ENCODE data around the gene ZNF697. TPM values are rescaled to one million over a fixed set of nuclear protein-coding genes. Genes with fewer than 3 reads are reported as not detected.
"Not testable (repeated sequence)": the region's sequence is repeated elsewhere in the genome, so short reads cannot be mapped to it uniquely, and the experiment has no call there.

Gene ZNF697
- total RNA-seq: 11.0 TPM
- long read RNA-seq, partial matches to known transcripts: 0 of 1 reads
- long read RNA-seq, other reads (novel, unspliced or antisense): 1 of 1 reads

GRCh38 chr1:119647734-119648619 lies at the start of gene ZNF697:
Gene ZNF697, minus strand, starts transcription at chr1:119648266. Its CDS starts 22,166 bp downstream, at chr1:119626100.
- DNase-seq (ENCODE audit: low spot score): peak; percentile 98

DNA sequence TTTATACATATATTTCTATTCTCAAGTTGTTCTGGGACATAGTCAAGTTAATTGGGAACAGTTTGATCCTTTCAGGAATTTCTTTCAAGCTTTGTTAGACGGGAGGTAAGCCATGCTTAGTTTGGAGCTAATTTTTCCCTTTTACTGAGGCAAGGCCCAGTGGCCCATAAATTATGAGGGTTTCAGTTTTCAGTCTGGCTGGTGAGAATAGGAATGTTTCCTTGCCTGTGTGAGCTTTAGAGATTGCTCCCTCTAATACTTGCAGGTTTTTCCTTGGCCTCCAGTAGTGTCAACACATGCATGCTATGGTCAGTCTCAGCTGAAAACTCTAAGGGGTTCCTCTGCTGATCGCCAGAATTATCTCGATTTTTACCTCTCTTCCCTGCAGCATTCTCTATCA lies 49.5 kb upstream of the ZNF697 start:
- DNase-seq (ENCODE audit: low spot score): no peak

DNA sequence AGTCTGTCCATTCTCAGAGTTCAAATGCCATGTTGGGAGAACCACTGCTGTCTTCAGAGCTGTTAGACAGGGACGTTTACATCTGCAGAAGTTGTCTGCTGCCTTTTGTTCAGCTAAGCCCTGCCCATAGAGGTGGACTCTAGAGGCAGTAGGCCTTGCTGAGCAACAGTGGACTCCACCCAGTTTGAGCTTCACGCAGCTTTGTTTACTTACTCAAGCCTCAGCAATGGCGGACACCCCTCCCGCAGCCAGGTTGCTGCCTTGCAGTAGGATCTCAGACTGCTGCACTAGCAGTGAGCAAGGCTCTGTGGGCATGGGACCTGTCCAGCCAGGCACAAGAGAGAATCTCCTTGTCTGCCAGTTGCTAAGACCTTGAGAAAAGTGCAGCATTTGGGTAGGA lies 48.8 kb upstream of the ZNF697 start:
- DNase-seq (ENCODE audit: low spot score): not testable (repeated sequence)

DNA sequence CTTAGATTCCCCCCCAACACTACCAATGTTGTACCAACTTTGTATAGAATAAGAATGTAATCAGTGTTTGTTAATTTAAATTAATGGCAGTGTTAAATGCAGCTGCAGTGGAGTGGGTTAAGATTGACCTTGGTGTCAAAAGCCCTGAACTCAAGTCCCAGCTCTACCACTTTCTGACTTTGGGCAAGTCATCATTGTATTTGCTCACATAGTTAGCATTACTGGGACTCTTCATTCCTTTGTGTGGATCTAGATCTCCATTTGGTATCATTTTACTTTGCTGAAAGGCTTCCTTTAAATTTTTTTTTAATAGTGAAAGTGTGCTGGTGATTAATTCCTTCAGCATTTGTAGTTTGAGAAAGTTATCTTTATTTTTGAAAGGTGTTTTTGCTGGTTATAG lies 41.4 kb upstream of the ZNF697 start:
- DNase-seq (ENCODE audit: low spot score): no peak

DNA sequence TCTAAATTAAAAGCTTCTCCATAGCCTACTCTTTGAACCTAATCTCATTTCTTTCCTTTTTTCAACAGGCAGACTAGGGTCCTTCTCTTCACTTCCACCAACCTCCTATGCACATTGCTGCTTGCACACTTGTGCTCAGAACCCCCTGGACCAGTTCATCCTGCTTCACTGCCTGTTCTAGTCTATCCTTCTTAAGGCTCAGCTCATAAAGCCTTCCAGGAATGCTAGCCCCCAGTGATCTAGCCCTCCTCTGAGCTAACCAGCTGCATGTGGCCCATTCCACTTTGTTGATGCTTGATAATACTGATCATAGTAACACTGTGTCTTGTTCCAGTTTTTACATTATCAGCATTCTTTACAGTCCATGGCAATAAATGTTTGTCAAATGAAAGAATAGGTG lies 40.7 kb upstream of the ZNF697 start:
- DNase-seq (ENCODE audit: low spot score): no peak

DNA sequence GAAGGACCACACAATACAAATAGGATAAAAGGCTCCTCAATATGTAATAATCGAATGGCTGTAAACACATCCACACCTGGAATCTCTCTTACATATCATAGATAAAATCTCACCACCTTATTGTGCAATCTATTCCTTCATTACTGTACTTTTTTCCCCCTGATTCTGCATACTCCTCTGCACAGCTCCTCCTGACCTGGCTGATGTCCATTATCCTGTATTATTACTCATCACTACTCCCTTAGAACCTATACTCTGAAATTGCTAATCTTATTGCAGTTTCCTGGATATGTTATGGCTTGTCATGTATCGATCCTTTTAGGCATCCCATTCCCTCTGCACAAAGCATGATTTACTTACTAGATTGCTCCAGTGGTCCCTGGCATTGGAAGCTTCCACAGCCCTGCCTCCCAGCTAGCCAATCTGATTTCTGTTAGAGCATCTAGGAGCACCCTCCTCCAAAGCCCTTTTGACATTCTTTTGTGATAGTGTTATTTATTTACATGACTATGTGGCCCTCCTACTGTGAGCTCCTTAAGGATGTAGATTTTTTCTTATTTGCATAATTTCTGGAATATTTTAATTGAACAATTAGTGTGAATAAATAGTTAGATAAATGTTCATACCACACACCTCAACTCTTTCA lies 39.5 kb upstream of the ZNF697 start:
- no peak for DNase-seq (ENCODE audit: low spot score)

GRCh38 chr1:119686661-119687060 lies 38.6 kb upstream of the ZNF697 start:
- DNase-seq (ENCODE audit: low spot score): no peak

- DNase-seq (ENCODE audit: low spot score): no peak
Observed at GRCh38 chr1:119683893-119684292, 35.8 kb upstream of the ZNF697 start.

DNA sequence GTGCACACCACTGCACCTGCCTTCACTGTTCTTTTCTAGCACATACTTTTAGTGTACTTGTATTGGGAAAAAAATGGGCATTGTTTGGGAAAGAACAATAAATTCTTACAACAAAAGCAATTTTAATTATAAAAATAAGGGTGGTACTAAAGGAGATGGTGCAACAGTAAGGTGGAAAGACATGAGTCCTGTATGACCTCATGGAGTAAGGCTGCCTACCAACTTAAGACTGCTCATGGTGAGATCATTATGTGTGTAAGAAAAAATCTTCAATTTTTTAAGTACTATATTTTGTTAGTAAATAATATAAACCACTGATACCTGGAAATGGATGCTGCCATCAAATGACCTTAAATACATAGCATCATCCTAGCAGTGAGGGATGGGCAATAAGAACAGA lies 34.1 kb upstream of the ZNF697 start:
- no peak for DNase-seq (ENCODE audit: low spot score)

- DNase-seq (ENCODE audit: low spot score): no peak
Observed at GRCh38 chr1:119681560-119681959, 33.5 kb upstream of the ZNF697 start.

- DNase-seq (ENCODE audit: low spot score): no peak
Observed at GRCh38 chr1:119680723-119681122, 32.7 kb upstream of the ZNF697 start.

DNA sequence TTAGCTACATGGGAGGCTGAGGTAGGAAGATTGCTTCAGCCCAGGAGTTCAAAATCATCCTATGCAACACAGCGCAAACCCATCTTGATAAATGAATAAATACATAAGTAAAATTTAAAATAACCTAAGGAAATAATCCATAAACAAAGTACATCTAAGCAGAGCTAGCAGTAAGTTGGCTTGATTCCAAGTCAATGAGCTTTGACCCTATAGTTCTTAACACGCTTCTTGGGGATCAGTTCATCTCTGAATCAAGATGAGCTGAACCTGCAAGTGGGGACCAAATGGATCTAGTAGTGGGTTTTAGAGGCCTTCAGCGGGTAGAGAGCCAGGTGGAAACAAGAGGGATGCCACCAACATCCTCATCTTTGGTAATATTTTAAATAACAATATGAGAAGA lies 32.1 kb upstream of the ZNF697 start:
- DNase-seq (ENCODE audit: low spot score): no peak

- DNase-seq (ENCODE audit: low spot score): no peak
Observed at GRCh38 chr1:119679223-119679622, 31.2 kb upstream of the ZNF697 start.

DNA sequence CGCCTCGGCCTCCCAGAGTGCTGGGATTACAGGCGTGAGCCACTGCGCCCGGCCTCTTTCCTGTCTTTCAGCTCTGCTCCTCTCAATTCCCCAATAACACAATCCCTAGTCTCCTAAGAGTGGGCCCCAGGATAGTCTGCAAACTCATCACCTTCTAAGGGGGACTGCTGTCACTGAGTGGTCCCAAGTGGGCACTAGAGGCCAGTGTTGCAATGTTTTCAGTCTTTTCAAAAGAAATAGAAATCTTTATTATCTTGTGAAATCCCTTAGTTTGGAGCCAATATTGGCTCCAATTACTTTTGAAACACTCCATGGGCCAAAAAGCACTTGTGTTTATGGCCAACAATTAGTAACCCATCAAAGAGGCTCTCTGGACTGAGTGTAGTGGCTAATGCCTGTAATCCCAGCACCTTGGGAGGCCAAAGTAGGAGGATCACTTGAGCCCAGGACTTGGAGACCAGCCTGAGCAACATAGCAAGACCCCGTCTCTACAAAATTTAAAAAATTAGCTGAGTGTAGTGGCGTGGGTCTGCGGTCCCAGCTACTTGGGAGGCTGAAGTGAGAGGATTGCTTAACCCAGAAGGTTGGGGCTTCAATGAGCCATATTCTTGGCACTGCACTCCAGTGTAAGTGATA lies 28.6 kb upstream of the ZNF697 start:
- DNase-seq (ENCODE audit: low spot score): no peak

- no peak for DNase-seq (ENCODE audit: low spot score)
Observed at GRCh38 chr1:119675349-119676345, 27.6 kb upstream of the ZNF697 start.

DNA sequence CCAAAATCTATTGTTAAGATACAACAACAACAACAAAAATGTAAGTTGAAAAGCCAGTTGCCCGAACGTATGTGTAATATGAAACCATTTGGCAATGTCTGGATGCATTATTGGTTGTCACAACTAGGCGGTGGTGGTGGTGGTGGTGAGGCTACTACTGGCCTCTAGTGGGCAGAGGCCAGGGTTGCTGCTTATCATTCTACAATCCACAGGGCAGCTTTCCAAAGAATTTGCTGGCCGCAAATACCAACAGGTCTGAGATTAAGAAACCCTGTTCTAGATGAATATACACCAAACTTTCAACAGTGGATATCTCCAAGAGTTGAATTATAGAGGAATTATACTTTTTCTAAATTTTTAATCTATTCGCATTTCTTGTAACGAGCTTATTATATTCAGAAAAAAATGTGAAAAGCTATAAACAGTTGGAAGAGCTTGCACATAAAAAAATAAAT lies 26.8 kb upstream of the ZNF697 start:
- no peak for DNase-seq (ENCODE audit: low spot score)

DNA sequence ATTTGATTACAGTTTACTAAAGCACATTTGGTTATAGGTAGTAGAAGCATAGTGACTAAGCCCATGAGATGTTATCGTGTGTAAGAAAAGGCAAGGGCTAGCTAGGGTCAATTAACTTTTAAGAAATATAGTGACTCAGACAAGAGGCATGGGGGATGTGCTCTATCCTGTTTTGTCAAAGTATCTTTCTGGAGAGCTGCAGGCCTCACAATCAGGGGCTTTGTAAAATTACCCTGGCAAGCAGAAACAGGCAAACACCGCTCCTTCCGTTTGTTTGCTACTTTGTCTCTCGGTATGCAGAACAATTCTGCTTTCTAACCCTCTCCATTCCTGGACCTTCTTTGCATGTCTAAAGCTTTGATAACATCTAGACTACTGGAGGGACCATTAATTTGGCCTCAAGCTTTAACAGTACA lies 26.1 kb upstream of the ZNF697 start:
- no peak for DNase-seq (ENCODE audit: low spot score)

GRCh38 chr1:119673171-119673940 lies 25.3 kb upstream of the ZNF697 start:
- no peak for DNase-seq (ENCODE audit: low spot score)

- no peak for DNase-seq (ENCODE audit: low spot score)
Observed at GRCh38 chr1:119670898-119671297, 22.8 kb upstream of the ZNF697 start.

GRCh38 chr1:119667173-119667572 lies 19.1 kb upstream of the ZNF697 start:
- DNase-seq (ENCODE audit: low spot score): no peak

Measured in mesenteric fat pad (tissue), 1 donor.